ENCODE results near the gene SEMA6A.

- no peak for TF ChIP-seq POLR2A (IDR thresholded peaks at IDR 0.05; ENCODE audit: low read length)
- no peak for TF ChIP-seq GATA1 (IDR thresholded peaks at IDR 0.05; ENCODE audit: low read depth, low read length)
These were observed 146.2 kb downstream of the SEMA6A start for GRCh38 chr5:116428413-116428812.
